GM23248 (cell line): Measurements from ENCODE around the gene ACAN.

Experiments used
- EZH2 ChIP-seq: fragments of 200-600 bp; sonication (generic); IDR thresholded peaks from 2 replicates; pipeline ENCODE4 v1.6.1; 2018; ENCODE audit warnings: antibody characterized with exemption, mild to moderate bottlenecking; ENCODE audit not compliant: insufficient read depth, poor library complexity, severe bottlenecking
- EZH2phosphoT487 ChIP-seq: fragments of 200-600 bp; sonication (generic); IDR thresholded peaks from 2 replicates; pipeline ENCODE4 v1.6.1; 2018; ENCODE audit warnings: antibody characterized with exemption, moderate library complexity, mild to moderate bottlenecking, low read depth; ENCODE audit not compliant: insufficient read depth

- TF ChIP-seq EZH2, result no peak
- no peak for TF ChIP-seq EZH2phosphoT487
These were observed 31.9 kb downstream of the ACAN start for GRCh38 chr15:88835119-88835518.
